CD4-positive, alpha-beta T cell treated with Interleukin-6 for 4 hours (primary cell): ENCODE results near the gene ITSN2.
"Not testable (repeated sequence)": the region's sequence is repeated elsewhere in the genome, so short reads cannot be mapped to it uniquely, and the experiment has no call there.

ENCODE experiments used
- DNase-seq: peaks from one replicate; pipeline ENCODE4 v3.0.0-alpha.2; 2020; ENCODE audit warnings: mixed read lengths

Gene ITSN2

DNA sequence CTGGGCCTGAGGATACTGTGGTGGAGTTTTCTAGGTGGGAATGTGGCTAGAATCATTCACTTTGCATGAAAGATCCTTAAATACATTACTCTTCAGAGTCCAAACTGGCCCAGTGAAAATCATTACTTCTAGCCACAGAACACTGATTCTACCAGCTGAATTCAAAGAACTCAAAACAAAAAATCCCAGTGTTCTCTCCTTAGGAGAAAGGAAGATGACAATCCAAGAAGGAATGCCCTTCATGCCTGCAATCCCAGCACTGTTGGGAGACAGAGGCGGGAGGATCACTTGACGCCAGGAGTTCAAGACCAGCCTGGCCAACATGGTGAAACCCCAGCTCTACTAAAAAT lies 150.3 kb downstream of the ITSN2 start:
- no peak for DNase-seq

DNA sequence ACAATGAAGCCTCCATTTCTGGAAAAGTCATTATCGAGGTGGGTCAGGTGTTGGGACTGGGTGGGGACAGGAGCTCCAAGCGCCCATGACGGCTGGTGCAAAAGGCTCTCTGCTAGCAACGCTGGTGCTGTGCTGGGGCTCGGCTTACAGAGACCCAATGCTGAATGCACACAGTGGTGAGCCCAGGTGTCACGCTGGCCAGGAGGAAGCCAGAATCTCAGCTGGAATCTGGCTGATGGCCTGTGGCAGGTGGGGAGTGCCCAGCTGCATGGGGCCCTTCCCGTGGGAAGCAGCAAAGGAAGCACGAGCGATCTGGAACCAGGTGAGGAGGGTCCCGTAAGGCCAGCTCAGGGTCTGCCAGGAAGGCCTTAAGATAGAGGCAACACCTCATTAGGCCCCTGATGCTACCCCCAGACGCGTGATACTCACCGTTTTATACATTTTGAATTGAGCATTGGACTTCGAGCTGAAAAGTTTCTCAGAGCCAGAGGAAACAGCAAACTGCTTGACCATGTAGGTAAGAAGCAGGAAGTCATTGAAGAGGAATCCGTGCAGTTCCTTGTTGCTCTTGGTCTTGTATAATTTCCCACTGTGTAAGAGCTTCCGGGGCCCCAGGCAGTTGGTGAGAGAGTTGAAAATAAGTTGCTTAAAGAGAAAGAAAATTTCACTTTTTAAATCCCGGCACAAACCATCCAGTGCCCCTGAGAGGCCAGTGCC lies 150.8 kb downstream of the ITSN2 start:
- DNase-seq: no peak

DNA sequence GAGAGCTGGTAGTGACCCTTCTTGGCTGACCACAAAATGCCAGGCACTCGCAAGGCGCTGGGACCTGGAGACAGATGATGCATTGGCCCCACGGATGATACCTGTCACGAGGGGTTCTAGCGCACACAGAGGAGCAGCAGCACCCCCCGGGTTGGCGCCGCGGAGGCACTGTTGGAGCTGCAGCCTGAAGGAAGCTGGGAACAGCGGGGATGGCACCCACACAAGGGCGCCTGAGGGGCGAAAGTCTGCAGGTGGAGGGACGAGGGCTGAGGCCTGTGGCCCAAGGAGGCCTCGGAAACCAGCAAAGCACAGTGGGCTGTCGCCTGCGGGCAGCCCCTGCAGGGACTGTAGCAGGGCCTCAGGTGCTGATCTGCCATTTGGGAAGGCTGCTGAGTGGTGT lies 151.8 kb downstream of the ITSN2 start:
- no peak for DNase-seq

DNA sequence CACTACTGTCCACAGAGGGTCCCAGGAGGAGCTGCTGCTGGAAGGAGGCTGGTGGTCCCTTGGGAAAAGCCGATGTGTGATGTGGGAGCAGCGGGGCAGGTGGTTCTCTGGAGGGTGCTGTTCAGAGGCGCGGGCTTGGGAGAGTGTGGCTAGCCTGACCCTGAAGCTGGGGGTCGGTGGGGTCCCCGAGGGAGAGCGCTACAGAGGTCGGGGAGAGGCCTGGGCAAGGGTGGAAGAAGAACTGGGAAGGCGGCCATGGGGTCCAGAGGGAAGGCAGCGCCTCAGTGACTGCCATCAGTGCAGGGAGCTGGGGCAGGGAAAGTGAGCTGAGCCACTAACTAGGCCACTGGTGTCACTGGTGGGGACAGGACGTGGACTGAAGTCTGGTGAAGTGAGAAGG lies 153.0 kb downstream of the ITSN2 start:
- no peak for DNase-seq

GRCh38 chr2:24206714-24207113 lies 153.6 kb downstream of the ITSN2 start:
- no peak for DNase-seq

GRCh38 chr2:24206242-24206641 lies 154.1 kb downstream of the ITSN2 start:
- no peak for DNase-seq

- no peak for DNase-seq
These were observed 155.2 kb downstream of the ITSN2 start for GRCh38 chr2:24205131-24205530.

- no peak for DNase-seq
These were observed 155.8 kb downstream of the ITSN2 start for GRCh38 chr2:24204505-24204904.

- no peak for DNase-seq
These were observed 156.6 kb downstream of the ITSN2 start for GRCh38 chr2:24203787-24204150.

DNA sequence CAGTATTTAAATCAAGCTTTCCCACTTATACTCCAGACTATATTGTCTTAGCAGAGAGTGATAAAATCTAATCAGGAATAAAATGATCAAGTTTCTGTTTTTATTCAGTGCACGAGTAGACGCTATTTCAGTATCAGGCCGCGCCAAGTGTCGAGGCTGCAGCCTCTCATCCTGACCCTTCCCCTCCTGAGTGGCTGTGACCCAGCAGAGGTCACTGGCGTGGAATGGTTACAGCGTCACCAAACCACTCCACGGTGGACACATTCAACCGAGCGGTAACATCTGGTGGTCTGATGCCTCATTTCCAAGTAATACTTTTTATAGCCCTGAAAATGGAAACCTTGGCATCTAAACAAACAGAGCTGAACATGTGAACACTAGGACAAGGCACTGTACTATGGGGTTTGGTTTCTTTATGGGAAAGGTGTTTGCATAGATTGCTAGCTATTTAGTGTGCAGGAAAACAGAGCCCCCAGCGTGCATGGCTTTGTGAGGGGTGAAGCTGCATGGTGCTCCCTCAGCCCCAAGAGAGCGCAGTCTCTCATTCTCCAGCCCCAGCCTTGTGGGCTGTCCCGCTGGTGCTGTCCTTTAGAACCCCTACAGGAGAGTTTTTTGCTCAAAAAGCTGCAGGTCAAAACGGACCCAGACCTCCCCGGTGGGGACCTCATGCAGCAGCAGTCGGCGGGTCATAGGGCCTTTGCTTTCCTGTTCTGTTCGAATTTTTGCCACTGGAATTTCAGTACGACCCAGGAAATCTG lies 157.1 kb downstream of the ITSN2 start:
- no peak for DNase-seq

DNA sequence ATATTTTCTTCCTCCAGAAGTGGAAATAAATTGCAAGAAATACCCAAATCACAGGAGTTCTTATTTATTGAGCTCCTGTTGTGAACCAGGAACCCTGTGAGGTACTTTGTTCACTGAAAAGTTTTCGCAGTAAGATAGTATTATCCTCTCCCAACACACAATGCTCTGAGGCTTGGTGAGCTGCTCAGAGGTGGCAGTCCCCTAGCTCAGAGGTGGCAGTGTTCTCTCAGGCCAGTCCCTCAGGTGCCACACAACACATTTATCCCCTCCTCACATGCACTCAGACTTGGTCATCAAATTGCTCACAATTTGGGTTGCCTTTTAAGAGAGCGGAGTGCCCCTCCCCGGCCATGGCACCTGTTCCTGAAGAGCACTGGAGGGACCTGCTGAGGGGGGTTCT lies 159.5 kb downstream of the ITSN2 start:
- DNase-seq: no peak

- DNase-seq: no peak
These were observed 160.3 kb downstream of the ITSN2 start for GRCh38 chr2:24199968-24200590.

- DNase-seq: not testable (repeated sequence)
These were observed 163.1 kb downstream of the ITSN2 start for GRCh38 chr2:24197213-24197612.

GRCh38 chr2:24191848-24192247 lies 168.5 kb downstream of the ITSN2 start:
- DNase-seq: no peak

GRCh38 chr2:24191156-24191555 lies 169.2 kb downstream of the ITSN2 start:
- no peak for DNase-seq

GRCh38 chr2:24190503-24190902 lies 169.8 kb downstream of the ITSN2 start:
- DNase-seq: no peak

- DNase-seq: no peak
These were observed 170.8 kb downstream of the ITSN2 start for GRCh38 chr2:24189551-24189950.

DNA sequence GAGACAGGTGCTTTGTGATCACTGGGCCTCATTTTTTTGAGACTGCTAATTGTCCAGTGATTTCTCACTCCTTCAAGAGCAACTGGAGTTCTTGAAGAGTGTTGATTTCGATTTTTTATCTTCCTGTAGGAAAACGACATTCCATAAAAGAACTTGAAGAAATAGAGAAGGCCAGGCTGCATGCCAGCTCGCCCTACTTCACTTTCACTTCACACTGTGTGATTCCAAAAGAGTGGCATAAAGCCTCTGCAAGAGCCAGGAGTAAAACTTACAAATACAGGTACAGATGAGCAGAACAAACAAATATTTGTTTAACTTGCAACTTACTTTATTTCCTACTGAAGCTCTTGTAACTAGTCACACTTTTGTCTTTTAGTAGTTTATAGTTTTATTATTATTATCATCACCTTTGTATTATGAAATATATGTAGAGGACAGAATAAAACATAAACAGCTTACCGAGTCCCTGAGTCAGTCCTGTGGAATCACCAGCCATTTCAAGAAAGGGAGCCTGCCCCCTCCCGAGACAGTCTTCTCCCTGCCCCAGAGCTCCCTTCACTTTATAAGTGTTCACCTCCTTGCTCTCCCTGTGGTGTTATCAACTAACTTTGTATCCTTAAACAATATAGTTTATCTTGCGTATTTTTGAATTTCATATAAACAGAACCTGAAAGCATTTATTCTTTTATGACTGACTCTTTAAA lies 176.8 kb downstream of the ITSN2 start:
- DNase-seq: no peak

DNA sequence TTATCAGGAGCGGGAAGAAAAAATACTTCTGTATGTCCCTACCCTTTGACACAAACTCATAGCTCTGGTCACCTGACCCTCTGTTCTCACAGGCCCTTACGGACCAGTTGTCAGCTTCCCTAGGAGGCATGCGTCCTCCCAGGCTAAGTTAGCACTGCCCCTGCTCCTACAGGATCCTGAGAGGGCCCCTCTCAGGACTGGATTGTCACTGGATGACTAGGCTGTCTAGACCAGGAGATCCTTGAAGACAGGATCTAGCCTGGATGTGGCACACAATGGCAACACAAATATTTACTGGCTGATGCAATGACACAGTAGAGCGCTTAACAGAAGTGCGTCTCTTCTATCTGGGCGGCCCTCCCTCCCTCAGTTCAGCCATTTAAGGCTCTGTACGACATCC lies 177.8 kb downstream of the ITSN2 start:
- DNase-seq: no peak

DNA sequence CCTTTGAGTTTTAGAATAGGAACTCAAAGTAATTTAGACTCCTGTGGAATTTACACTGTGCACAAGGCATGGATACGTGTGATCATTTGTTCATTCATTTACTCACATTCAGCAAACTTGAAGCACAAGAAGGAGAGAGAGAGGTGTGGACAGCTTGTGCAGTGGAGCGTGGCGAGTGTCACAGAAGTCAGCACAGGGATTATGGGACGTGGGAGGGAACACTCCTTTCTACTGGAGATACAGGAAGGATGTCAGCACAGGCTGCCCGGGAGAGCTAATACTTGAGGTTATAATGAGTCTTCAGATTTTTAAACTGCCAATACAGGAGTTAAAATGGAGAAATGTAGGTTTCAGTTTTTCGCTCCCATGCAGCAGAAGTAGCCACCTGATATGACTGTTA lies 178.5 kb downstream of the ITSN2 start:
- DNase-seq: no peak

DNA sequence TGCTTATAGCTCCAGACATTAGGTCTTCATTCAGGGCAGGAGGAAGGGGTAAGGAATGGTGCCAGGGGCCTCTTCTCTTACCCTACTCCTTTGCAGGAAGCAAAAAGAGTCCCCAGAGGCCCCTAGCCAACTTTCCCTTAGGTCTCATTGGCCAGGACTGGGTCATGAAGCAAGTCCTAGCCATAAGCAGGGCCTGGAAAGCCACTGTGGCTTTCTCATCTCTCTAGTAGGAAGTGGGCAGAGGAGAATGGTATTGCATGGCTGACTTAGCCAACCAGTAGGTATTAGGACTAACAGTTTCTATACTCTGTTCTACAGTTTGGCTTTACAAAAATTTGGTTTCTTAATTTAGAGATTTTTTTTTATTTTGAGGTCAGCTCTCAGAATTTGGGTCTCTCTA lies 180.7 kb downstream of the ITSN2 start:
- DNase-seq: no peak

DNA sequence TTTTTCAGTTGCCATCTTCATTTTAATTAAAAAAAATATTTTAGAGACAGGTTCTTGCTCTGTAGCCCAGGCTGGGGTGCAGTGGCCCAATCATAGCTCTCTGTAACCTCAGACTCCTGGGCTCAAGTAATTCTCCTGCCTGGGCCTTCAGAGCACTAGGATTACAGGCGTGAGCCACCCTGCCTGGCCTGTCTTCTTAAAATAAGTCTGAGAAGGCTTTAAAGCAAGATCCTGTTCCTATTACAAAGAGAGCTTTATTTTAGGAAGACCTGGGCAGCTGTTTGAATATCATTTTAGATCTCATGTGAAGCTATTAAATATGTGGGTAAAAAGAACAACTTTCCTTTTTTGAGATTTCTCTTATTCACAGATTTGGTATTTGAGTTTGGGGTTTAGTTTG lies 184.0 kb downstream of the ITSN2 start:
- no peak for DNase-seq

- DNase-seq: no peak
These were observed 184.6 kb downstream of the ITSN2 start for GRCh38 chr2:24175631-24176187.
